Cardiac muscle cell (in vitro differentiated cells and primary cell): ENCODE results near the gene EHD4. TPM values are rescaled to one million over a fixed set of nuclear protein-coding genes. Genes with fewer than 3 reads are reported as not detected.

Experiments
- DNase-seq, 2 donors: peaks; one replicate each; pipeline versions ENCODE4 v3.0.0 to v3.0.0-alpha.2; 2010 to 2017; ENCODE audit warnings: low read depth in 1 of 2, low spot score in 1 of 2
- H3K27ac ChIP-seq: fragments of 200-600 bp; sonication (generic); 2 replicates; pipeline ENCODE4 v1.5.1; 2016
- H3K27me3 ChIP-seq: fragments of 200-600 bp; sonication (generic); 2 replicates; pipeline ENCODE4 v1.6.0; 2016; ENCODE audit warnings: control low read depth
- H3K36me3 ChIP-seq: fragments of 200-600 bp; sonication (generic); 2 replicates; pipeline ENCODE4 v1.5.1; 2016; ENCODE audit warnings: control low read depth
- H3K4me1 ChIP-seq: fragments of 200-600 bp; sonication (generic); 2 replicates; pipeline ENCODE4 v1.8.1; 2017; ENCODE audit warnings: low read depth, mild to moderate bottlenecking, mixed run types
- H3K4me3 ChIP-seq: fragments of 200-600 bp; sonication (generic); 2 replicates; pipeline ENCODE4 v1.5.1; 2016; ENCODE audit warnings: mild to moderate bottlenecking
- H3K9me3 ChIP-seq: fragments of 200-600 bp; sonication (generic); 2 replicates; pipeline ENCODE4 v1.5.1; 2017; ENCODE audit warnings: low read depth, mild to moderate bottlenecking, control low read depth
- CTCF ChIP-seq: IDR thresholded peaks from 2 replicates; pipeline ENCODE4 v1.5.1; 2012; ENCODE audit warnings: low read depth, mild to moderate bottlenecking, low read length
- polyA plus RNA-seq: library from polyadenylated mRNA; unstranded; fragments of >200 nt; fragmentation: Nextera tagmentation; extraction: Ambion mirVana; gene quantifications from 2 replicates; pipeline ENCODE4 v1.2.1, GENCODE V29; 2016
- total RNA-seq: library from RNA; depleted of rRNA; stranded (reverse); fragments of >200 nt; gene quantifications from 2 replicates; pipeline ENCODE4 v1.2.3, GENCODE V29; 2016

The EHD4 gene
- total and polyA plus RNA-seq, 2 experiments from 2014 or later: 47.4 to 56.4 TPM

GRCh38 chr15:41904541-41905005 lies 67.8 kb downstream of the EHD4 start:
- Histone ChIP-seq H3K27ac (peak overlapping the region; percentile 89), H3K4me3 (no peak overlapping the region), H3K9me3 (no peaks in the 10 kb centered on the region), H3K4me1 (peaks cover 38% of the 10 kb centered on the region), H3K27me3 (no peaks in the 10 kb centered on the region), H3K36me3 (peaks cover 16% of the 10 kb centered on the region)
- TF ChIP-seq CTCF: peak; percentile 83
- peak; percentile 74 to 83 for DNase-seq

- no peak overlapping the region for H3K4me3 ChIP-seq
- DNase-seq: no peak
- H3K36me3 ChIP-seq: peaks cover 10% of the 10 kb centered on the region
- TF ChIP-seq CTCF: no peak
- no peaks in the 10 kb centered on the region for H3K27me3 ChIP-seq
- peak overlapping the region; percentile 38 for H3K27ac ChIP-seq
- no peaks in the 10 kb centered on the region for H3K9me3 ChIP-seq
- peaks cover 30% of the 10 kb centered on the region for H3K4me1 ChIP-seq
Measured at GRCh38 chr15:41903782-41904181, 68.6 kb downstream of the EHD4 start.

- Histone ChIP-seq H3K36me3 (peaks cover 8% of the 10 kb centered on the region), H3K4me1 (peaks cover 29% of the 10 kb centered on the region), H3K4me3 (no peak overlapping the region), H3K27ac (peak overlapping the region; percentile 70), H3K9me3 (no peaks in the 10 kb centered on the region), H3K27me3 (no peaks in the 10 kb centered on the region)
- peak in 1 of 2 donors; percentile 65 for DNase-seq
- TF ChIP-seq CTCF: no peak
Measured at GRCh38 chr15:41901431-41901830, 70.9 kb downstream of the EHD4 start.

DNA sequence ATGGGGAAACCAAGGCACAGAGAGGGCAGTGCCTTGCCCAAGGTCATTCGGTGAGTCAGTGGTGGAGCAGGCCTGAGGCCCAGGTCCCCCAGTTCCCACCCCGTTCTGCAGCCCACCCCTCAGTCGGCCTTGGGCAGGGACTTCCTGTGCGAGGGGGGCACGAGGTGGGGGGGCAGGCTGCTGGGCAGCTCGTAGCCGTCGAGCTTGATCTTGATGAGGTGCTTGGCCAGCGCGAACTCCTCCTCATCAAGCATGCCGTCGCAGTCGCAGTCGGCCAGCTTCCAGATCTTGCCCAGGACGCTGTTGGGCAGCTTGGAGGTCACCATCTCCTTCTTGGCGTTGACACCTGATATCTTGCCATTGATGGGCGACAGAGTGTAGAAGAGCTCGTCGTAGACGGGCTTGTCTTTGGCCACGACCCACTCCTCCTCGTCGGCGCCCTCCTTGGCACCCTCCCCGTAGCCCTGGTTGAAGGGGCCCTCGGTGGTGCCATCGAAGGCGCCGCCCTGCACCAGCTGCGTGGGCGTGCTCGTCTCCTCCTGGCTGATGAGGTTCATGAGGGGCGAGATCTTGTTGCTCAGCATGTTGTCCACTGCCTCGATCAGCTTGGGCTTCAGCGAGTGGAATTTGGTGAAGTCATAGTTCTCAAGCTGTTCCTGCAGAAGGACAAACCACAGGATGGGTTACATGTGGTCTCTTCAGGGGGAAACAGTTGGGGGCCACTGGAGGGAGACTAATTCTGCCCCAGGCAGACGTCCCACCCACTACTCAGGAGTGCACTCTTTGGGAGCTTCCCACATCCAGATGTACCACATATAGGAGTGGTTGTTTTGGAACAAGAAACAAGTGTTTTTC lies 71.6 kb downstream of the EHD4 start:
- Histone ChIP-seq H3K4me3 (no peak overlapping the region), H3K4me1 (peaks cover 29% of the 10 kb centered on the region), H3K9me3 (no peaks in the 10 kb centered on the region), H3K27ac (peak overlapping the region; percentile 70), H3K36me3 (peaks cover 8% of the 10 kb centered on the region), H3K27me3 (no peaks in the 10 kb centered on the region)
- TF ChIP-seq CTCF: no peak
- no peak for DNase-seq

DNA sequence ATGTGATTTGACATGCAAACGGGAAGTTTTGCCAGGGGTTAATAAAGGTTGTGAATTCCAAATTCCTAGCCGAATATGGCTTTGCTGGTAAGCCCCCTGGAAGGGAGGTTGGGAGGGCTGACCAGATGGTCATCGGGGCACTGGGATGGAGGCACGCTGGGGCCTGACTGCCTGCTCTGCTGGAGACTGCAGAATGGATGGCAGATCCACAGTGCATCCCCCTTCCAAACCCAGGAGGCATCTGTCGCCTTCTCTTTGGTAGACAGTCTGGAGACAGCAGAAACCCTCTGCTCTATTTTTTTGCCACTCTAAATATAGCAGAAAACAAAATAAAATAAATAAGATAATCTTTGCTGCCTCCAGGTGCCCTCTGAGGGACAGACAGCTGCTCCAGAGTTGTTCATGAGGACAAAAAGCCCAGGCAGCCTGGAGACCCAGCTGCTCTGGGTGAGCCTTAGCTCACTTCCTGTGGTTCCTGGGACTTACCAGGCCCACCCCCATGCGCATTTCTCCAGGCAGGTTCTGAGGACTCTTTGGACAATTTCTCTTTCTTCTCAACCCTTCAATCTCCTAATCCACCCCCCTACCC lies 72.4 kb downstream of the EHD4 start:
- no peak for DNase-seq
- H3K9me3 ChIP-seq: no peaks in the 10 kb centered on the region
- no peak for TF ChIP-seq CTCF
- peaks cover 24% of the 10 kb centered on the region for H3K4me1 ChIP-seq
- H3K27me3 ChIP-seq: no peaks in the 10 kb centered on the region
- H3K4me3 ChIP-seq: no peak overlapping the region
- H3K27ac ChIP-seq: no peak overlapping the region
- H3K36me3 ChIP-seq: peaks cover 8% of the 10 kb centered on the region
